Endometrium (tissue), 2 donors: Measurements from ENCODE around the gene COG3.

Source experiments
- FAIRE-seq: peaks from 2 replicates; lab custom pipeline; 2012; peaks lifted over from hg19 to GRCh38; lab: Jason Lieb, UNC
- donor health status: control.
- donor health status: control.

Gene COG3

GRCh38 chr13:45545686-45546409 lies 81.1 kb downstream of the COG3 start:
- FAIRE-seq = no peak

DNA sequence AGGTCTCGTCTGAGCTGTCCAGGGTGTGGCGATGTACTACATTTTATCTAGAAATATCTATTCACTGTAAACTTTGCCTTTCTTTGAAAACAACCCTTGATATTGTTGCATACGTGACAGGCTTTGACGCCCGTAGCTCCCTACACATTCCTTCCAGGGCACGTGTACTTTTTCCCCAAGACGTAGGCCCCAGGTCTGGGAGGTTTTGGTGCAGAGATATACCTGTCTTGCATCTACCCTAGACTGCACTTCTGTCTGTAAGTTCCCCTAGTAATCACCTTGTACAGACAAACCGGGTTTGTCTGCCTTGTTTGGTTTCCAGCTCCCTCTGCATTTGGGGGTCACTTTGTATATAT lies 81.6 kb downstream of the COG3 start:
- FAIRE-seq = no peak

- no peak for FAIRE-seq
These were observed 83.5 kb downstream of the COG3 start for GRCh38 chr13:45548281-45548680.

- FAIRE-seq = no peak
These were observed 89.9 kb downstream of the COG3 start for GRCh38 chr13:45554604-45555109.

GRCh38 chr13:45564133-45564776 lies 99.5 kb downstream of the COG3 start:
- no peak for FAIRE-seq

- no peak for FAIRE-seq
These were observed 100.6 kb downstream of the COG3 start for GRCh38 chr13:45565331-45565730.

- FAIRE-seq = no peak
These were observed 110.5 kb downstream of the COG3 start for GRCh38 chr13:45575146-45575829.

DNA sequence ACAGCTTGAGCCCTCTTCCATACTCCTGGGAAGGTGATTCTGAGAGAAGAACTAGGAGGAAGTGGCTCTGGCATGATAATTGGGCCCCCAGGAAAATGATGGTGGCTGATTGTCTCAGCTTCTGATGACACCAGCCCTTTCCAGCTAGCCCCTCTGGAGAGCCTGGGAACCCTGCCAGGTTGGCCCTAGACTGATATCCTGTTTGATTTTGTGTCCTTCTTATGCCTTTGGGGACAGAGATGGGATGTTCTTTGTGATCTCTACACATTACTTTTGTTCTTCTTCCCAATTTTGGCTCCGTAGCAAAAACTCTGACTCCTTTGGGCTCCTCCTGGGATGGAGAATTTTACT lies 111.1 kb downstream of the COG3 start:
- no peak for FAIRE-seq

- no peak for FAIRE-seq
These were observed 111.7 kb downstream of the COG3 start for GRCh38 chr13:45576466-45576865.

- no peak for FAIRE-seq
These were observed 117.8 kb downstream of the COG3 start for GRCh38 chr13:45582408-45583076.

GRCh38 chr13:45584816-45585215 lies 120.1 kb downstream of the COG3 start:
- FAIRE-seq = no peak
